Spleen (tissue), 7 donors: ENCODE results near the gene RYR2.

Experiments
- POLR2A ChIP-seq, 3 donors: fragments of 450-650 bp; IDR thresholded peaks; one replicate each; pipeline ENCODE4 v1.5.1; 2017; ENCODE audit warnings: antibody characterized with exemption in 3 of 3, mild to moderate bottlenecking in 1 of 3
- TF ChIP-seq, protein P1 (sequence below), 11 experiments: fragments of 200-600 bp in 7 of 11; fragments of 450-650 bp in 4 of 11; sonication (generic) in 4 of 11; IDR thresholded peaks in 8 of 11; conservative IDR thresholded peaks in 3 of 11; 1 replicate in 7 of 11; 2 replicates in 4 of 11; pipeline versions ENCODE4 v1.4.0 to v1.8.0; 2016 to 2021; ENCODE audit warnings: antibody characterized with exemption in 11 of 11, inconsistent platforms in 4 of 11, mild to moderate bottlenecking in 1 of 11
- donor health status: DM: no; HTN: no; CAD: no; lungs with moderate emphysema.
- donor health status: DM: no; HTN: no; CAD: no.
- donor health status: DM: no; HTN: no; CAD: no.

DNA sequence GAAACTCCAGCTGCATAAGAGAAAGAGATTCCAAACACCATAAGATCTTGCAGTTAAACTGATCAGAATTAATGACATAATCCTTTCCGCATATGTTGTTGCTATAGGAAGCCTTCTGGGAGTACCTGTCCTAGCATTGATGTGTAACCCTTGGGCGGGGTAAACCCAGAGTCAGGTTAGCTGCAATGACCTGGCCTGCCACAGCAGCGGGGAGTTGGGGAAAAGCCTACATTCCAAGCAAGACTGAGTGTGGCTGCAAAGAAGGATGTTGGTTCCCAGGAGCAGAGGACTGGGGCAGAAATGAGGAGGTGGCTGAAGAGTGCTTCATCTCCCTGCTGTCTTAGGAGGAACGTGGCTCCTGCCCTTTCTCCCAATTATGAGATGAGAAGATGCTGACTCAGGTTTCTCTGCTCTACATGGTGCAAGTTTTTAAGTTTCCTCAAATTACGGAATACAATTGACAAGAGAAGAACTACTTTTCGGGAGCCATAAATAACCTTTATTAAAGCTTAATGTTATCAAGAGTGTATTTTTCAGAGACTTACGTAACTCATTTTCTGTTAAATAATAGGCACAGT lies 142.1 kb downstream of the RYR2 start:
- TF ChIP-seq POLR2A (IDR thresholded peaks at IDR 0.05): no peak
- TF ChIP-seq, protein P1, sequence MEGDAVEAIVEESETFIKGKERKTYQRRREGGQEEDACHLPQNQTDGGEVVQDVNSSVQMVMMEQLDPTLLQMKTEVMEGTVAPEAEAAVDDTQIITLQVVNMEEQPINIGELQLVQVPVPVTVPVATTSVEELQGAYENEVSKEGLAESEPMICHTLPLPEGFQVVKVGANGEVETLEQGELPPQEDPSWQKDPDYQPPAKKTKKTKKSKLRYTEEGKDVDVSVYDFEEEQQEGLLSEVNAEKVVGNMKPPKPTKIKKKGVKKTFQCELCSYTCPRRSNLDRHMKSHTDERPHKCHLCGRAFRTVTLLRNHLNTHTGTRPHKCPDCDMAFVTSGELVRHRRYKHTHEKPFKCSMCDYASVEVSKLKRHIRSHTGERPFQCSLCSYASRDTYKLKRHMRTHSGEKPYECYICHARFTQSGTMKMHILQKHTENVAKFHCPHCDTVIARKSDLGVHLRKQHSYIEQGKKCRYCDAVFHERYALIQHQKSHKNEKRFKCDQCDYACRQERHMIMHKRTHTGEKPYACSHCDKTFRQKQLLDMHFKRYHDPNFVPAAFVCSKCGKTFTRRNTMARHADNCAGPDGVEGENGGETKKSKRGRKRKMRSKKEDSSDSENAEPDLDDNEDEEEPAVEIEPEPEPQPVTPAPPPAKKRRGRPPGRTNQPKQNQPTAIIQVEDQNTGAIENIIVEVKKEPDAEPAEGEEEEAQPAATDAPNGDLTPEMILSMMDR (IDR thresholded peaks at IDR 0.05 in 8 of 11, conservative IDR thresholded peaks at IDR 0.05 in 3 of 11): no peak
